ENCODE data around the gene HOXD9. TPM values are rescaled to one million over a fixed set of nuclear protein-coding genes. Genes with fewer than 3 reads are reported as not detected.

Gene HOXD9
- total RNA-seq, 1 experiment from 2014 or later, result not detected

- Histone ChIP-seq H3K9me3 (peaks cover under 1% of the 10 kb centered on the region; the same call in 1 of the 2 replicates), H3K27me3 (replicated peaks; ENCODE audit: control insufficient read depth, insufficient read depth, low read length) (peaks cover 3% of the 10 kb centered on the region; the same call in 1 of the 2 replicates), H3K4me3 (ENCODE audit: low read depth, low read length) (no peak overlapping the region), H3K4me1 (0 out of 2 replicates have a peak, but pooled peaks cover 3% of the 10 kb centered on the region), H3K36me3 (ENCODE audit: control insufficient read depth, insufficient read depth, low read length) (no peaks in the 10 kb centered on the region)
- TF ChIP-seq CTCF (IDR thresholded peaks at IDR 0.05; ENCODE audit: insufficient read depth in 1 of 2, low read depth in 1 of 2, low read length in 1 of 2, severe bottlenecking in 1 of 2, unreplicated experiment in 1 of 2), result no peak
- POLR2A ChIA-PET, result no interaction called here
- peaks cover 29% of the 10 kb centered on the region for H3K27me3 Mint-ChIP-seq (ENCODE audit: insufficient read depth, unreplicated experiment)
- H3K9me3 Mint-ChIP-seq (ENCODE audit: unreplicated experiment), result no peaks in the 10 kb centered on the region
- no TSS peak for BruUV-seq (replicated peaks)
- no peaks in the 10 kb centered on the region for H3K36me3 Mint-ChIP-seq (ENCODE audit: insufficient read depth, unreplicated experiment)
- DNase-seq, result no peak
- no peak overlapping the region for H3K4me3 Mint-ChIP-seq (ENCODE audit: unreplicated experiment)
- no peak overlapping the region for H3K27ac Mint-ChIP-seq (ENCODE audit: unreplicated experiment)
- intact Hi-C loops (cut with micrococcal nuclease; ENCODE audit: unreplicated experiment), result no loop called here
- peaks cover 7% of the 10 kb centered on the region for H3K4me1 Mint-ChIP-seq (ENCODE audit: low read depth, unreplicated experiment)
- CTCF ChIA-PET, result interaction anchor here (0.5 kb wide), 1 partner anchor 755 kb away, joined by 4 read pairs; no protein-coding TSS in a partner anchor
Observed at GRCh38 chr2:176075481-176075880, 47.0 kb upstream of the HOXD9 start.

- Histone ChIP-seq H3K27me3 (replicated peaks; ENCODE audit: control insufficient read depth, insufficient read depth, low read length) (peaks cover 6% of the 10 kb centered on the region), H3K9me3 (peaks cover 6% of the 10 kb centered on the region), H3K4me3 (ENCODE audit: low read depth, low read length) (no peak overlapping the region), H3K4me1 (0 out of 2 replicates have a peak, but pooled peaks cover 3% of the 10 kb centered on the region), H3K36me3 (ENCODE audit: control insufficient read depth, insufficient read depth, low read length) (no peaks in the 10 kb centered on the region)
- H3K9me3 Mint-ChIP-seq (ENCODE audit: unreplicated experiment), result no peaks in the 10 kb centered on the region
- ChIA-PET POLR2A (no interaction called here), CTCF (no interaction called here)
- intact Hi-C loops (cut with micrococcal nuclease; ENCODE audit: unreplicated experiment), result no loop called here
- BruUV-seq (replicated peaks), result no TSS peak
- TF ChIP-seq CTCF (IDR thresholded peaks at IDR 0.05; ENCODE audit: insufficient read depth in 1 of 2, low read depth in 1 of 2, low read length in 1 of 2, severe bottlenecking in 1 of 2, unreplicated experiment in 1 of 2), result no peak
- H3K36me3 Mint-ChIP-seq (ENCODE audit: insufficient read depth, unreplicated experiment), result no peaks in the 10 kb centered on the region
- H3K4me1 Mint-ChIP-seq (ENCODE audit: low read depth, unreplicated experiment), result peaks cover 7% of the 10 kb centered on the region
- H3K27ac Mint-ChIP-seq (ENCODE audit: unreplicated experiment), result no peak overlapping the region
- peaks cover 32% of the 10 kb centered on the region for H3K27me3 Mint-ChIP-seq (ENCODE audit: insufficient read depth, unreplicated experiment)
- no peak overlapping the region for H3K4me3 Mint-ChIP-seq (ENCODE audit: unreplicated experiment)
- DNase-seq, result no peak
Observed at GRCh38 chr2:176076063-176076462, 46.5 kb upstream of the HOXD9 start.

GRCh38 chr2:176076796-176077195 lies 45.7 kb upstream of the HOXD9 start:
- Mint-ChIP-seq H3K4me3 (ENCODE audit: unreplicated experiment) (no peak overlapping the region), H3K4me1 (ENCODE audit: low read depth, unreplicated experiment) (peaks cover 7% of the 10 kb centered on the region), H3K36me3 (ENCODE audit: insufficient read depth, unreplicated experiment) (no peaks in the 10 kb centered on the region), H3K27ac (ENCODE audit: unreplicated experiment) (no peak overlapping the region), H3K27me3 (ENCODE audit: insufficient read depth, unreplicated experiment) (peaks cover 38% of the 10 kb centered on the region), H3K9me3 (ENCODE audit: unreplicated experiment) (no peaks in the 10 kb centered on the region)
- Histone ChIP-seq H3K4me3 (ENCODE audit: low read depth, low read length) (no peak overlapping the region), H3K36me3 (ENCODE audit: control insufficient read depth, insufficient read depth, low read length) (no peaks in the 10 kb centered on the region), H3K9me3 (peaks cover 14% of the 10 kb centered on the region), H3K27me3 (replicated peaks; ENCODE audit: control insufficient read depth, insufficient read depth, low read length) (peaks cover 6% of the 10 kb centered on the region), H3K4me1 (0 out of 2 replicates have a peak, but pooled peaks cover 3% of the 10 kb centered on the region)
- BruUV-seq (replicated peaks), result no TSS peak
- DNase-seq, result no peak
- CTCF ChIA-PET, result no interaction called here
- TF ChIP-seq CTCF (IDR thresholded peaks at IDR 0.05; ENCODE audit: insufficient read depth in 1 of 2, low read depth in 1 of 2, low read length in 1 of 2, severe bottlenecking in 1 of 2, unreplicated experiment in 1 of 2), result no peak
- POLR2A ChIA-PET, result no interaction called here
- intact Hi-C loops (cut with micrococcal nuclease; ENCODE audit: unreplicated experiment), result no loop called here

Data from Caco-2 (cell line).